CD4-positive, alpha-beta T cell treated with Interleukin-12 subunit alpha and Interleukin-12 subunit beta, for 1 hour (primary cell): ENCODE results near the gene GLOD4.
"Not testable (repeated sequence)": the region's sequence is repeated elsewhere in the genome, so short reads cannot be mapped to it uniquely, and the experiment has no call there.

Source experiments
- DNase-seq: peaks from one replicate; pipeline ENCODE4 v3.0.0-alpha.2; 2020

The GLOD4 gene, protein sequence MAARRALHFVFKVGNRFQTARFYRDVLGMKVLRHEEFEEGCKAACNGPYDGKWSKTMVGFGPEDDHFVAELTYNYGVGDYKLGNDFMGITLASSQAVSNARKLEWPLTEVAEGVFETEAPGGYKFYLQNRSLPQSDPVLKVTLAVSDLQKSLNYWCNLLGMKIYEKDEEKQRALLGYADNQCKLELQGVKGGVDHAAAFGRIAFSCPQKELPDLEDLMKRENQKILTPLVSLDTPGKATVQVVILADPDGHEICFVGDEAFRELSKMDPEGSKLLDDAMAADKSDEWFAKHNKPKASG

GRCh38 chr17:781805-782731 is at the start of gene GLOD4, which contains the start of gene MRM3:
TSS of gene GLOD4 (minus strand) at chr17:782280. CDS start at chr17:782255, 25 bp downstream.
TSS of gene MRM3 (plus strand) at chr17:782353. CDS start at chr17:782379, 26 bp downstream.
- DNase-seq = peak; percentile 94

DNA sequence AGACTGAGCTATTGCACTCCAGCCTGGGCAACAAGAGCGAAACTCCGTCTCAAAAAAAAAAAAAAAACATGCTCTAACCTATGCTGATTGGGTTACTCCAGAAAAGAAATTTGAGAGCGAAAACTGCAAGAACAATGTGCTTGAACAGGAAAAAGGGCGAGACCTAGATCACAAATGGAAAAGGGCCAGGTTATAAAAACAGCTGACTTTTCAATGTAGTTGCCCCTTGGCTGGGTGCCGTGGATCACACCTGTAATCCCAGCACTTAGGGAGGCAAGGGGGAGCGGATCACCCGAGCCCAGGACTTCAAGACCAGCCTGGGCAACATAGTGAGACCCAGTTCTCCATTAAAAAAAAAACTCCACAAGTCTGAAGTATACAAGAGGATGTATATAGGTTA is 48.9 kb upstream of the GLOD4 start:
- DNase-seq = no peak

DNA sequence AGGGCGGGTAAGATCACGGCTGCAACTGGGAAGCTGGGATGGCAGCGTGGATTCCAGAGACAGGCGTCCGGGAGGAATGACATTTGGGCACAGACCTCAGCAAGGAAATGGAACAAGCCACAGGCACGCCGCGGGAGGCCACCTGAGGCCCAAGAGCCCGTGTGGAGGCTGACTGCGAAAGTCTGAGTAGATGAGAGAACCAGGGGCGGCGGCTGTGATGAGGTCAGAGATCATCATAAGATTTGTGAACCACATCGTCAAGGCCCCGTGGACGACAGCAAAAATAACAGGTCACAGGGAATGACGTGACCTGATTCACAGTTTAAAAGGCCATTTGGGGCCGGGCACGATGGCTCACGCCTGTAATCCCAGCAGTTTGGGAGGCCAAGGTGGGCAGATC is 48.3 kb upstream of the GLOD4 start:
- no peak for DNase-seq

GRCh38 chr17:829614-830013 is 47.5 kb upstream of the GLOD4 start:
- DNase-seq = not testable (repeated sequence)

DNA sequence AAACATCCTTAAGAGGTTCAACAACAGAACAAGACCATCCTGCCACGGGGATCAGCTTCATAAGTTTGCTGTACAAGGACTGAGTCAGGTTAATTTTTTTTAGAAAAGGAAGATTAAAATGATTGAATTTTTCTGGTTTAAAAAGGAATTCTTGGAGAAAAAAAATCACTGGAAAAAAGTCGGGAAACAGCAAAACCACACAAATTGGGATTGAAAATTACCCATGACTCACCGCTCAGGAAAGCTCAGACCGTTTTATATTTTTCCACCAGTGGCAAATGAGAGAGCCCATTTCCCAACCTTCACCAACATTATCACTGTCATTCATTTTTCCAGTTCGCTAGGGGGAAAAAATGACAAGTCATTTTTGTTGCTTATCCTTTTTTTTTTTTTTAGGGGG is 46.7 kb upstream of the GLOD4 start:
- DNase-seq = no peak

DNA sequence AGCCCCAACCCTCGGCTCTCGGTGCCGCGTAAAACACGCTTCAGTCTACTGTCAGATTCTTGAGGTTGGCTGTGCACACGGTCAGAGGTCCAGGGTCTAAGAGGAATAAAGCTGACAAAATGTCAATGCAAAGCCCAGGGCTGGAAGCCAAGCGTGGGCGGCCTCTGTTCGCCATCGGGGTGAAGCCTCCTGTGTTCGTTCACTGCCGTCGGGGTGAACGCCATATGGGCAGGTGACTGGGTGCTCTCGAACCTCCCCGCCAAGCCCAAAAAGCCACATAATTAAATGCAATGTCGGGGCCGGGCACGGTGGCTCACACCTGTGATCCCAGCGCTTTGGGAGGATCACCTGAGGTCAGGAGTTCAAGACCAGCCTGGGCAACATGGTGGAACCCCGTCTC is 44.7 kb upstream of the GLOD4 start:
- no peak for DNase-seq

DNA sequence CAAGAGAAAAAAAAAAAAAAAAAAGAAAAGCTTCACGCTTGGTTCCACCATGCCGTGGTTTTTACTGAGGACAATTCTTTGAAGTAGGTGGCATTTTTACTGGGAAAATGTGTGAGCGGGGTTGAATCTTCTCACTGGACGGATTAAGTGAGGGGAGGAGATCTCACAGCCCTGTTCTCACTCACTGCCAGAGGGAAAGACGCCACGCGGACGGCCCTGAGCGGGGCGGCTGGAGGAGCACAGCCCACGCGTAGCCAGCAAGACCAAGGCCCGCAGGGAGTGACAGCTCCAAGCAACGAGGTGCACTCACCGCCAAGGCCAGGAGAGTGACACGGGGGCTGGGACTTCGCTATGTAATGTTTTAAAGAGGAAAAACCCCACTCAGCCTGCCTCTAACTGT is 43.1 kb upstream of the GLOD4 start:
- no peak for DNase-seq

DNA sequence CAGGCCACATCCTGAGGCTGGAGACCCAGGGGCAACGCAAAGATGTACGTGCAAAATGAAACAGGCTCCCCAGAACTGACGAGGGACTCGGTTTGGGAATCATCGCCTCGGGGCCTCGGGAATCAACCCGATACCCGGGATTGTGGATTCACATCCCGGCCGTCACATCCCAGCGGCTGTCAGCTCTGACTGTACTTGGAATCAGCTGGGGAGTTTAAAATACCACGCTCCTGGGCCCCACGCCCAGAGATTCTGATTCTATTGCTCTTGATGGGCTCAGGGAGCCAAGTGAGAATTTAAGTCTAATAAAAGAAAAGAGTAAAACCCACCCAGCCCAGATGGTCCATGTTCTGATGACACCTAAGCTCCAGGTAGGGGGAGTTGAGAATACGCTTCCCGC is 42.3 kb upstream of the GLOD4 start:
- DNase-seq = no peak

GRCh38 chr17:823501-823902 is 41.4 kb upstream of the GLOD4 start:
- no peak for DNase-seq

DNA sequence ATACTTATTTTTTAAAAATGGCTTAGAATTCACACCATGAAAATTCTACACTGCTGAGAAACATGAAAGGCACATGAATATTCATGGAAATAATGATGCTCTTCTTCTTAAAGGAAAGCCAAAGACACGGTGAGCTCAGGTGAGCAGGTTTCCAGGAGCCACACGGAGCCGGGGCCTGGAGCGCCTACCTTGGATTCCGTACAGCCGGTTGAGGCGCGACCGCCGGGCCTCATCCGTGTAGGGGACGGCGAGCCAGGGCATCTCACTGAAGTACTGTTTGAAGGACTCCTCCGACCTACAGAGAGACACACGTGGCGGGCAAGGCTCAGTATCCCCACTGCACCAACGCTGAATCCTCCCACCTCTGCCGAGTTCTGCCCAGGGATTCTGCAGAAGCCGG is 37.2 kb upstream of the GLOD4 start:
- no peak for DNase-seq

GRCh38 chr17:814371-814770 is 32.3 kb upstream of the GLOD4 start:
- no peak for DNase-seq

DNA sequence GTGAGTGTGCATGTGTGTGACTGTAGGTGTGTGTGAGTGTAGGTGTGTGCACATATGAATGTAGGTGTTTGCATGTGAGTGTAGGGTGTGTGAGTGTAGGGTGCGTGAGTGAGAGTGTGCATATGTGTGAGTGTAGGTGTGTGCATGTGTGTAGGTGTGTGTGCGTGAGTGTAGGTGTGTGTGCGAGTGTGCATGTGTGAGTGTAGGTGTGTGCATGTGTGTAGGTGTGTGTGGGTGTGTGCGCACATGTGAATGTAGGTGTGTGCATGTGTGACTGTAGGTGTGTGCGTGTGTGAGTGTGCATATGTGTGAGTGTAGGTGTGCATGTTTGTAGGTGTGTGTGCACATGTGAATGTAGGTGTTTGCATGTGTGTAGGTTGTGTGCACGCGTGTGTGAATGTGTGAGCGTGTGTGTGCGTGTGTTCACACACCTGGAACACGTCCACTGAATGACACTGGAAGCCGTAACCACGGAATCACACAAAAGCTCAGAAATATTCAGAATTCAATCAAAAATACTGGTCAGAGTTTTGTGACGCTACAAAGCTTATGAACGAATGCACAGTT is 30.6 kb upstream of the GLOD4 start:
- no peak for DNase-seq

DNA sequence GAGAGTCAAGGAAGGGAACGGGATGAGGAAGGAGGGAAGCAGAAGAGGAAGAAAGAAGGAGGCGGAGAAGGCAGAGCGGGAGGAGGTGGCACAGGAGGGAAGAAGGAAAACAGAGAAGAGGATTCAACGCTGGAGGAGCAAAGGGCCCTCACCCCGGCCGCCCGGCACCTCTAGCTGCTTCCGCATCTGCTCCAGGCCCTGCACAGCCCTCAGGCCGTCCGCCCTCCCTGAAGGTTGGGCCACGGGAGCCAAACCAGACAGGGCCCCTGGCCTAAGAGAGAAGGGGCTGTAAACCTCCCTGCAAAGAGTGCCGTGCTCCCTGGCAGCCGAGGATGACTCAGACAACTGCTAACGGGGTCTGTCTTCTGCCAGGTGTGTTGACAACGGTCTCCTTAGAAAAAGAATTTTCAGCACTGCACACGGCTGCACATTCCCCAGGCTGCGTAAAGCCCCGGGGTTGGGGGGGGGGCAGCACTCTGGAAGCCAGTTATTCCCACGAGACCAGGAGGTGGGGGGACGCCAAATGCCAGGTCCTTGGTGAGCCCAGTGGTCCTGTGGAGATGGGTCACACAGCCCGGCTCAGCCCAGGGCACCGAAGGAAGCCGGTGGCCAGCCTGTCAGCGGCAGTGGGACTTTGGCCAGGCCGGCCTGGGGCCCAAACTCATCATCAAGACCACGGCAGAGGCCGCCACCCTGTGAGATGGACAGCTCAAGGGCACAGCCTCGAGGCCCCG is 29.1 kb upstream of the GLOD4 start:
- DNase-seq = no peak

DNA sequence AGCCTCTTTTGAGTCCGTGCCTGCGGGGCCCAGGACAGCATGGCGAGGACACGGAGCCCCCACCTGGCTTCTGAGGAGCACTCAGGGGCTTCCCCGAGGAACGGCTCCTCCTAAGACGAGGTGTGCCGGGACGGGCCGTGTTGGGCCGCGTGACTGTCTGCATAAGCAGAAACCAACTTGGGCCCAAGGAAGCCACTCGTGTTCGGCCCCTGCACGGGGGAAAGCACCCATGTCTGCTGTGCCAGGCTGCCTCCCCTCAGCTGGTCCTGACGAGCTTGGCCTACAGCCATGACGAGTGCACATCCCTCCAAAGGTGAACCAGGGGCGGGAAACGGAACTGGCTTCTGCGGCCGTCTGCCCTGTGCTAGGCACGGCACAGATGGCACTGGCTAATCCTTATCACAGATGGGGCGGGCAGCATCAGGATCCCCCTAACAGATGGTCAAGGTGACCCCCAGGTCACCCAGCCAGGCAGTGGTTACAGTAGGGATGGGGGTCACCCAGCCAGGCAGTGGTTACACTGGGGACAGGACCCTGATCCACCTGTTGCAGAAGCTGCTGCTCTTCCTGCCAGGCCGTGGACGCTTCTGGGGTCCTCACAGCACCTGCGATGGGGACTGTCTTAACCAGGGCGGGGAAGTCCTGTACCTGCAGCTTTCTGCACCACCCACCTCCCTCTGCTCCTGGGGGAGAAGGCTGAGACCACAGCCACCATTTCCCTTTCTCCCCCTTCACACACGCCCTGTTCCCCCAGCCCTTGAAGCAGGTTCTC is 25.6 kb upstream of the GLOD4 start:
- DNase-seq = no peak

GRCh38 chr17:806781-807522 is 24.9 kb upstream of the GLOD4 start:
- no peak for DNase-seq

GRCh38 chr17:806346-806745 is 24.3 kb upstream of the GLOD4 start:
- DNase-seq = no peak

GRCh38 chr17:805886-806285 is 23.8 kb upstream of the GLOD4 start:
- DNase-seq = not testable (repeated sequence)

DNA sequence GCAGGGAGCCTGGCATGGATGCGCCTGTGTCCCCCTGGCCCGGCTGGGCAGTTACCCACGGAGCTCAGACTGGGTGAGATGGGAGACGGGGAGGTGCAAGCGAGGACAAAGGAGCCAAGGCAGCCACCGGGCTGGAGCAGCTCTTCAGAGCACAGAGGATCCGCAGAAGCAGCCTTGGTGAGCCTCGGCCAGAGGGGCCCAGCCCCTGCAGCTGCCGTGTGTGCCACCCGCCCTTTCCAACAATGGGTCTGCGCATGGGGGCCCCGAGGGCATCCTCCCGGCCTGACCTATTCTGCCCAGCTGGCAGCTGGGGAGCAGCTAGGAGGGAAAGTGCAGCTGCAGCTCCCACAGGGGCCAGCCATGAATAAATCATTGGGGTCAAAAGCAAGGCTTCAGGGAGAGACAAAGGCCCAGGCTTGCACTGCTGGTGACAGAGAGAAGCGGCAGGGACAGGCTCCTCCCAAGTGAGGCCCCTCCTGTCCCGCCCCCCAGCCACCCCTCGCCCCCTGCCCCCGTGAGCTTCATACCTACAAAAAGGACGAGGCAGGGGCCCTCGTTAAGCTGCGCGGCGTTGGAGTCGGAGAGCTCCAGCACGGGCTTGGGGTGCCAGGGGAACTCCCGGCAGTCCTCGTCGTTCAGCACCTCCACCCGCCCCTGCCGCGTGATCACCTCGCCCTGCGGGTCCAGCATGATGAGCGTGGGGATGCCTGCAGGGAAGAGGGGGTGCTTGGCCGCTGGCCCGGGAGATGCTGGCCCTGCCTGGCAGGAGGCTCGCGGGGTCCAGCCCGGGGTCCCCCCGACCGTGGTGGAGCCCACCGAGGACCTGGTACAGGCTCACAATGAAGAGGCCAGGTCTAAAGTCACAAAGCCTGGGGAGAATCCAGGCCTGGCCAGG is 22.7 kb upstream of the GLOD4 start:
- no peak for DNase-seq

DNA sequence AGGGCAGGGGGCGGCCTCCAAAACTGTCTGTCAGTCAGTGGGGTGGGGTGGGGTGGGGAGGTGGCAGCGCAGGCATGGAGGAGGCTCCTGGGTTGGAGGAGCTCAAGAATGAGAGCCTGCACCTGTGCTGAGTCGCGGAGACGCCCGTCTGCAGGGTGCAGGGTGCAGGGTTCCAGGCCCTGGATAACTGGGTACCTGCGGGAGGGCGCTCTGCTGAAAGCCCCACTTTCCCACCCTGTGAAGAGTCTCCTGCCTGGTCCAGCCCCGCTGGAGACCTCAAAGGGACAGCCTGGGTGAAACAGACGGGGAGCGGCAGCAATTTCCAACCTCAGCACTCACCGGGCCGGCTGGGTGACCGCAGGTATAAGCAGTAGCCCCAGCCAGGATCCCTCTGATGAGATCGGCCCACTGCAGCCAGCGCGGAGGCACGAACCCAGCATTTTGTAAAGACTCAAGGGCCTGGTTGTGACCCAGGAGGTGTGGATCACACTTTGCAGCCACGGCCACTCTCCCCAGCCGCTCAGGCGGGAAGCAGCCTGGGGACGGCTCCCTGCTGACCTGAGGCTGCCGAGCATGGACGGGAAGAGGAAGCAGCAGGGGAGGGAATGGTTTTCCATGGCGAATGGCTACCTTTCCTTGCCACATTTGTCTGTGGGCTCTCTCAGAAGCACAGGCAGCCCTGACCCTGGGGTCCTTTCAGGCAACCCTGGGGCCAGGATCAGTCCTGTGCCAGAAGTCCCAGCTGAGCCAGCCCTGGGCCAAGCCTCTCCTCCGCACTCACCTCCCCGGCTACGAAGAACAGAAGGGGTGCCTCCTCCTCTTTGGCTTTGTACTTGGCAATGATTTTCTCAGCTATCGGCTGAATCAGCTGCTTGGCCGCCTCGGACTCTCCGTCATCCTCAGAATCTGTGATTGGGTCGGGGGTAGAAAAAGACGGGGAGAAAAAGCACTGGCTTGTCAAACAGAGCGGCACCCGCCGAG is 21.1 kb upstream of the GLOD4 start:
- DNase-seq = no peak
